Mesodermal cell (in vitro differentiated cells): ENCODE data around the gene JAK1.
"Not testable (repeated sequence)": the region's sequence is repeated elsewhere in the genome, so short reads cannot be mapped to it uniquely, and the experiment has no call there.

Experiments used
- H3K27ac ChIP-seq: 2 replicates; pipeline ENCODE4 v1.7.0; 2013; ENCODE audit warnings: mild to moderate bottlenecking, low read depth, low read length, moderate library complexity; ENCODE audit not compliant: severe bottlenecking
- H3K36me3 ChIP-seq: 2 replicates; pipeline ENCODE4 v1.7.1; 2013; ENCODE audit warnings: mild to moderate bottlenecking, low read length, moderate library complexity; ENCODE audit not compliant: control insufficient read depth, insufficient read depth
- H3K4me1 ChIP-seq: one replicate; pipeline ENCODE4 v1.7.1; 2013; ENCODE audit warnings: mild to moderate bottlenecking, low read length; ENCODE audit not compliant: insufficient read depth, control insufficient read depth, poor library complexity, severe bottlenecking
- H3K4me3 ChIP-seq: 2 replicates; pipeline ENCODE4 v1.7.0; 2013; ENCODE audit warnings: low read length, control low read depth, mild to moderate bottlenecking; ENCODE audit not compliant: insufficient read depth, poor library complexity, severe bottlenecking; ENCODE audit errors: extremely low read depth
- H3K9me3 ChIP-seq: 2 replicates; pipeline ENCODE4 v1.7.1; 2013; ENCODE audit warnings: mild to moderate bottlenecking, low read length, moderate library complexity; ENCODE audit not compliant: control insufficient read depth
- WGBS, 2 experiments: methylation state at CpG; one replicate each; pipeline ENCODE4 v1.1.5; 2013; ENCODE audit warnings: missing lambda C conversion rate in 2 of 2; ENCODE audit not compliant: insufficient coverage in 2 of 2; 5-methylcytosine and 5-hydroxymethylcytosine counted together

Gene JAK1

GRCh38 chr1:64838486-64838885 is 127.9 kb downstream of the JAK1 start:
- Histone ChIP-seq H3K4me1 (peaks cover 25% of the 10 kb centered on the region), H3K36me3 (peaks cover 75% of the 10 kb centered on the region), H3K4me3 (no peak overlapping the region), H3K27ac (no peak overlapping the region), H3K9me3 (no peaks in the 10 kb centered on the region)
- WGBS, 2 experiments: 89% methylated on average over 3 of the region's 7 CpGs; no CpG with 5 or more reads in 1 of the 2 experiments

DNA sequence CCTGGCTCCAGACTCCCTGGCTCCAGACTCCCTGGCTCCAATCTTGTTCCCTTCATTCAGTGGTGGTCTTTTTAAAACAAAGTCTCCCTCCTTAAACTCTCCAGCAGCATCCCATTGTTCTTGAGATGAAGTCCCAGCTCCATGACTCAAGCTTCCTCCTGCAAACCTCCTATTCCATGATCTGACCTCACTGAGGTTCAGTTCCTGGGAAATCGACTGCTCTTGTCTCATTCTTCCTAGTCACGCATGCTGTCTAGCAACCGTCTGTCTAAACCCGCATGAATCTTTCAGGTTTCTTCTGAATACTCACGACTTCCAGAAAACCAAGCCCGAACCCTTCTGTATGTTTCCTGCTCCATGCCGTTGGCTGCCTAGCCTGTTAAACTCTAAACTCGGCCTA is 129.5 kb downstream of the JAK1 start:
- 90 to 91% methylated on average over 6 to 8 of the region's 8 CpGs for WGBS, 2 experiments
- Histone ChIP-seq H3K27ac (peak overlapping the region; percentile 77), H3K36me3 (peaks cover 82% of the 10 kb centered on the region), H3K9me3 (no peaks in the 10 kb centered on the region), H3K4me3 (no peak overlapping the region), H3K4me1 (peaks cover 25% of the 10 kb centered on the region)

DNA sequence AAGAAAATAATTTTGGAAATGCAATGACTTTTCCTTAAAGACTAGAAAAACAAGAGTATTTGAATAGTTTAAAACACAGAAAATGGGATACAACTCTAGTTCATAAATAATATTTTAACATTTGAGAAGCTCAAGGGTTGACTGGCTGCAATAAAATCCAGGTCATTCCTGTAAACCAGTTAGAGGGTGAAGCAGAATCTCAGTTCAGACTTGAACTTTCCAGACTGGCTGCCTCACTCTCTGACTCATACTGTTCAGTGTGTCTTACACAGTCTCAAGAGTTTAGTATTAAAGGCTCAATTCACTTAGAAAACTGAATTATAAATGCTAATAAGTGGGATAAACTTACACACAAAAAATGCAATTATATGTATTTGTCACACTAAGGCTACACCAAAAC is 131.6 kb downstream of the JAK1 start:
- no peak overlapping the region for H3K4me3 ChIP-seq
- no peaks in the 10 kb centered on the region for H3K9me3 ChIP-seq
- H3K27ac ChIP-seq: no peak overlapping the region
- peaks cover 70% of the 10 kb centered on the region for H3K36me3 ChIP-seq
- peaks cover 21% of the 10 kb centered on the region for H3K4me1 ChIP-seq

- peaks cover 30% of the 10 kb centered on the region for H3K36me3 ChIP-seq
- 80 to 81% methylated on average over 3 to 4 of the region's 5 CpGs for WGBS, 2 experiments
- no peak overlapping the region for H3K4me3 ChIP-seq
- no peaks in the 10 kb centered on the region for H3K9me3 ChIP-seq
- H3K27ac ChIP-seq: no peak overlapping the region
- H3K4me1 ChIP-seq: peaks cover 5% of the 10 kb centered on the region
Observed at GRCh38 chr1:64830030-64830651, 136.2 kb downstream of the JAK1 start.

- no peak overlapping the region for H3K27ac ChIP-seq
- 74 to 86% methylated on average over 5 of the region's 8 CpGs for WGBS, 2 experiments
- H3K9me3 ChIP-seq: no peaks in the 10 kb centered on the region
- no peak overlapping the region for H3K4me3 ChIP-seq
- peaks cover 26% of the 10 kb centered on the region for H3K36me3 ChIP-seq
- no peaks in the 10 kb centered on the region for H3K4me1 ChIP-seq
Observed at GRCh38 chr1:64829411-64830029, 136.8 kb downstream of the JAK1 start.

DNA sequence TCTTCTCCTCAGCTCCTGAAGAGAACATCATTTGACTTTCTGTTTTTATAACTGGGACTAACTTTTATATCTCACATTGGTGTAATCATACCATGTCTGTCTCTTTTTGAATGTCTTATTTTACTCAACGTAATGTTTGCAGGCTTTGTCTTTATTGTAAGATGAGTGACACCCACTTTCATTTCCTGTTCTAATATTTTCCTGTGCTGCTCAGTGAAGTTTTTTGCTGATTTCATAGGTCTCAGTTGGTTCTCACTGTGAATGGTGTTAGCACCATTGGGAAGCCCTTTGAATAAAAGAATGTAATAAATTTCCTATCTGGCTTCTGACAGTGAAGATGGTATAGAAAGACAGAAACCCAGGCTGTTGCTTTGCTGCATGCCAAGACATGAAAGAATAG is 137.5 kb downstream of the JAK1 start:
- Histone ChIP-seq H3K9me3 (no peaks in the 10 kb centered on the region), H3K4me3 (no peak overlapping the region), H3K4me1 (no peaks in the 10 kb centered on the region), H3K36me3 (peaks cover 21% of the 10 kb centered on the region), H3K27ac (no peak overlapping the region)
- no CpG with 5 or more reads among the region's 1 CpG for WGBS, 2 experiments

- 94 to 96% methylated on average over 4 to 5 of the region's 5 CpGs for WGBS, 2 experiments
- Histone ChIP-seq H3K4me1 (no peaks in the 10 kb centered on the region), H3K4me3 (no peak overlapping the region), H3K9me3 (no peaks in the 10 kb centered on the region), H3K36me3 (peaks cover 8% of the 10 kb centered on the region), H3K27ac (no peak overlapping the region)
Observed at GRCh38 chr1:64826991-64827390, 139.4 kb downstream of the JAK1 start.

DNA sequence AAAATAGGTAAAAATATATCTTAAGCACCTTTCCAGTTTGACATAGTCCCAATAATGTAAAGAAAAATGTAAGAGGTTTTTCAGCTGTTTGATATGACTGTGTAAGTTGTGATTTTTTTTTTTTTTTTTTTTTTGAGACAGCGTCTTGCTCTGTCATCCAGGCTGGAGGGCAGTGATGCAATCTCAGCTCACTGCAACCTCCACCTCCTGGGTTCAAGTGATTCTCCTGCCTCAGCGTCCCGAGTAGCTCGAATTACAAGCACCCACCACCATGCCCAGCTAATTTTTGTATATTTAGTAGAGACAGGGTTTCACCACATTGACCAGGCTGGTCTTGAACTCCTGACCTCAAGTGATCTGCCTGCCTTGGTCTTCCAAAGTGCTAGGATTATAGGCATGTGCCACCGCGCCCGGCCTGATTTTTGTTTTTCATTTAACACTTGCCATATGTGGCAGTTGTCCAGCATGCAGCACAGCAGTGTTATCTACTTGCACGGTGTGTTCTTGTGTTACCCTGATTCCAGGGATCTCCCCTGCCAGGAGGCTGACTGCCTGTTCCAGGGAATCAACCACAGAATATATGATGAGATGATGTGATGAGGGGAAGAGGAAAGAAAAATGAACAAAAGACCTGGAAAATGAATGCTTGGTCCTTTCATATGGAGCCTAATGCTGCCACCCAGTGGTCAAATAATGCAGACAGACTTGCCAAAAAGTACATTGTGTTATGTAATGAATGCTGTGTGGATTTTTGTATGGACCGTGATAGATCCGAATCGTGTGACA is 142.5 kb downstream of the JAK1 start:
- Histone ChIP-seq H3K9me3 (no peaks in the 10 kb centered on the region), H3K4me3 (no peak overlapping the region), H3K36me3 (peaks cover 5% of the 10 kb centered on the region), H3K27ac (no peak overlapping the region), H3K4me1 (no peaks in the 10 kb centered on the region)
- WGBS, 2 experiments: 85 to 98% methylated on average over 4 to 6 of the region's 11 CpGs

DNA sequence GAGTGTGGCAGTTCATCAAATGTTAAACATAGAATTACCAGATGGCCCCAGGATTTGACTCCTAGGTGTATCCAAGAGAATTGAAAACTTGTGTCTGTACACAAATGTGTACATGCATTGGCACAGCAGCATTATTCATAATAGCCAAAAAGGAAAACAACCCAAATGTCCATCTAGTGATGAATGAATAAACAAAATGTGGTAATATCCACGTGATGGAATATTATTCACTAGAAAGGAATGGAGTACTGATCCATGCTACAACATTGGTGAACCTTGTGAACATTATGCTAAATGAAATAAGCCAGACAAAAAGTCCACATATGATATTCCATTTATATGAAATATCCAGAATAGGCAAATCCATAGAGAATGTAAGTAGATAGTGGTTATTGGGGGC is 143.7 kb downstream of the JAK1 start:
- H3K27ac ChIP-seq: no peak overlapping the region
- H3K9me3 ChIP-seq: no peaks in the 10 kb centered on the region
- H3K4me3 ChIP-seq: no peak overlapping the region
- no peaks in the 10 kb centered on the region for H3K4me1 ChIP-seq
- no CpG with 5 or more reads among the region's 1 CpG for WGBS, 2 experiments
- H3K36me3 ChIP-seq: peaks cover 5% of the 10 kb centered on the region

GRCh38 chr1:64820572-64820971 is 145.8 kb downstream of the JAK1 start:
- not testable (repeated sequence) for H3K27ac ChIP-seq, H3K36me3 ChIP-seq, H3K9me3 ChIP-seq, H3K4me3 ChIP-seq, H3K4me1 ChIP-seq
- 83% methylated on average over 2 of the region's 3 CpGs; no CpG with 5 or more reads in 1 of the 2 experiments for WGBS, 2 experiments

GRCh38 chr1:64817364-64817763 is 149.0 kb downstream of the JAK1 start:
- H3K9me3 ChIP-seq, H3K27ac ChIP-seq, H3K4me1 ChIP-seq, H3K4me3 ChIP-seq: not testable (repeated sequence)
- WGBS, 2 experiments: 86% methylated on average over 1 of the region's 5 CpGs; no CpG with 5 or more reads in 1 of the 2 experiments
- H3K36me3 ChIP-seq: peaks cover 11% of the 10 kb centered on the region
